ENCODE measurements around the gene CFAP100.

Gene CFAP100

GRCh38 chr3:126408099-126408498, 13.4 kb downstream of the CFAP100 start:
- no peaks in the 10 kb centered on the region for H3K36me3 ChIP-seq (ENCODE audit: insufficient read depth, low read length)
- H3K9ac ChIP-seq (ENCODE audit: low read length), result no peak overlapping the region
- H3K4me1 ChIP-seq (ENCODE audit: insufficient read depth, low read length, severe bottlenecking), result no peaks in the 10 kb centered on the region
- no peaks in the 10 kb centered on the region for H3K9me2 ChIP-seq (ENCODE audit: low read depth, low read length)
- no peak overlapping the region for H3K4me3 ChIP-seq (ENCODE audit: low read depth, low read length, poor library complexity, severe bottlenecking)
- no peaks in the 10 kb centered on the region for H4K20me1 ChIP-seq (ENCODE audit: insufficient read depth, low read length)
- no peaks in the 10 kb centered on the region for H3F3A ChIP-seq (ENCODE audit: insufficient read depth, low read length)
- no peaks in the 10 kb centered on the region for H3K9me3 ChIP-seq (ENCODE audit: low read length)
- H2AFZ ChIP-seq (ENCODE audit: low read length), result no peak overlapping the region
- no peaks in the 10 kb centered on the region for H3K79me2 ChIP-seq (ENCODE audit: insufficient read depth, low read length)
- TF ChIP-seq EZH2 (IDR thresholded peaks at IDR 0.05; ENCODE audit: borderline replicate concordance, low read length) (no peak), CTCF (IDR thresholded peaks at IDR 0.05; ENCODE audit: low read length) (no peak)
- no peak overlapping the region for H3K4me2 ChIP-seq (ENCODE audit: low read length)
- H3K27ac ChIP-seq (ENCODE audit: low read depth, low read length, poor library complexity, severe bottlenecking), result no peak overlapping the region
- no peaks in the 10 kb centered on the region for H3K27me3 ChIP-seq (ENCODE audit: insufficient read depth, low read length)

GRCh38 chr3:126412841-126413692, 18.4 kb downstream of the CFAP100 start:
- Histone ChIP-seq H3K27me3 (ENCODE audit: insufficient read depth, low read length) (no peaks in the 10 kb centered on the region), H3K9me2 (ENCODE audit: low read depth, low read length) (no peaks in the 10 kb centered on the region), H3K36me3 (ENCODE audit: insufficient read depth, low read length) (no peaks in the 10 kb centered on the region), H3K27ac (ENCODE audit: low read depth, low read length, poor library complexity, severe bottlenecking) (no peak overlapping the region), H2AFZ (ENCODE audit: low read length) (no peak overlapping the region), H3K9ac (ENCODE audit: low read length) (no peak overlapping the region), H3F3A (ENCODE audit: insufficient read depth, low read length) (no peaks in the 10 kb centered on the region), H3K79me2 (ENCODE audit: insufficient read depth, low read length) (no peaks in the 10 kb centered on the region), H3K4me2 (ENCODE audit: low read length) (no peak overlapping the region), H4K20me1 (ENCODE audit: insufficient read depth, low read length) (no peaks in the 10 kb centered on the region), H3K4me3 (ENCODE audit: low read depth, low read length, poor library complexity, severe bottlenecking) (no peak overlapping the region), H3K4me1 (ENCODE audit: insufficient read depth, low read length, severe bottlenecking) (no peaks in the 10 kb centered on the region), H3K9me3 (ENCODE audit: low read length) (no peaks in the 10 kb centered on the region)
- TF ChIP-seq EZH2 (IDR thresholded peaks at IDR 0.05; ENCODE audit: borderline replicate concordance, low read length), result no peak

GRCh38 chr3:126413693-126414080, 19.0 kb downstream of the CFAP100 start:
- H3K4me3 ChIP-seq (ENCODE audit: low read depth, low read length, poor library complexity, severe bottlenecking), result no peak overlapping the region
- H3K9me2 ChIP-seq (ENCODE audit: low read depth, low read length), result no peaks in the 10 kb centered on the region
- H3K9me3 ChIP-seq (ENCODE audit: low read length), result no peaks in the 10 kb centered on the region
- H4K20me1 ChIP-seq (ENCODE audit: insufficient read depth, low read length), result no peaks in the 10 kb centered on the region
- no peaks in the 10 kb centered on the region for H3F3A ChIP-seq (ENCODE audit: insufficient read depth, low read length)
- no peak overlapping the region for H2AFZ ChIP-seq (ENCODE audit: low read length)
- H3K4me1 ChIP-seq (ENCODE audit: insufficient read depth, low read length, severe bottlenecking), result no peaks in the 10 kb centered on the region
- no peaks in the 10 kb centered on the region for H3K36me3 ChIP-seq (ENCODE audit: insufficient read depth, low read length)
- TF ChIP-seq CTCF (IDR thresholded peaks at IDR 0.05; ENCODE audit: low read length) (no peak), EZH2 (IDR thresholded peaks at IDR 0.05; ENCODE audit: borderline replicate concordance, low read length) (no peak)
- no peak overlapping the region for H3K27ac ChIP-seq (ENCODE audit: low read depth, low read length, poor library complexity, severe bottlenecking)
- no peaks in the 10 kb centered on the region for H3K79me2 ChIP-seq (ENCODE audit: insufficient read depth, low read length)
- no peak overlapping the region for H3K4me2 ChIP-seq (ENCODE audit: low read length)
- H3K27me3 ChIP-seq (ENCODE audit: insufficient read depth, low read length), result no peaks in the 10 kb centered on the region
- H3K9ac ChIP-seq (ENCODE audit: low read length), result no peak overlapping the region

GRCh38 chr3:126414406-126414805, 19.7 kb downstream of the CFAP100 start:
- H3K9me2 ChIP-seq (ENCODE audit: low read depth, low read length), result no peaks in the 10 kb centered on the region
- H4K20me1 ChIP-seq (ENCODE audit: insufficient read depth, low read length), result no peaks in the 10 kb centered on the region
- TF ChIP-seq EZH2 (IDR thresholded peaks at IDR 0.05; ENCODE audit: borderline replicate concordance, low read length) (no peak), CTCF (IDR thresholded peaks at IDR 0.05; ENCODE audit: low read length) (no peak)
- no peaks in the 10 kb centered on the region for H3K4me1 ChIP-seq (ENCODE audit: insufficient read depth, low read length, severe bottlenecking)
- no peak overlapping the region for H3K27ac ChIP-seq (ENCODE audit: low read depth, low read length, poor library complexity, severe bottlenecking)
- H2AFZ ChIP-seq (ENCODE audit: low read length), result no peak overlapping the region
- H3K79me2 ChIP-seq (ENCODE audit: insufficient read depth, low read length), result no peaks in the 10 kb centered on the region
- H3F3A ChIP-seq (ENCODE audit: insufficient read depth, low read length), result no peaks in the 10 kb centered on the region
- H3K4me2 ChIP-seq (ENCODE audit: low read length), result no peak overlapping the region
- no peaks in the 10 kb centered on the region for H3K36me3 ChIP-seq (ENCODE audit: insufficient read depth, low read length)
- H3K9ac ChIP-seq (ENCODE audit: low read length), result no peak overlapping the region
- H3K27me3 ChIP-seq (ENCODE audit: insufficient read depth, low read length), result no peaks in the 10 kb centered on the region
- H3K4me3 ChIP-seq (ENCODE audit: low read depth, low read length, poor library complexity, severe bottlenecking), result no peak overlapping the region
- H3K9me3 ChIP-seq (ENCODE audit: low read length), result no peaks in the 10 kb centered on the region

Measured in OCI-LY1 (cell line).